ENCODE data around the gene NFYC. TPM values are rescaled to one million over a fixed set of nuclear protein-coding genes. Genes with fewer than 3 reads are reported as not detected.

Gene NFYC
- total RNA-seq, 1 experiment from 2014 or later, result 63.3 TPM

- intact Hi-C loops (cut with micrococcal nuclease), result no loop called here
- no peaks in the 10 kb centered on the region for H3K9me3 ChIP-seq (ENCODE audit: control insufficient read depth in 1 of 2, insufficient read depth in 1 of 2, low read depth in 1 of 2, low read length in 2 of 2)
- H3K9me2 ChIP-seq (ENCODE audit: insufficient read depth), result no peaks in the 10 kb centered on the region
- ATAC-seq, result no peak
- TF ChIP-seq EZH2 (IDR thresholded peaks at IDR 0.05) (no peak), ATF3 (IDR thresholded peaks at IDR 0.05) (no peak), SIN3A (IDR thresholded peaks at IDR 0.05; ENCODE audit: low read depth) (no peak), JUND (IDR thresholded peaks at IDR 0.05) (no peak), CEBPB (IDR thresholded peaks at IDR 0.05; ENCODE audit: low read depth) (no peak), SP1 (IDR thresholded peaks at IDR 0.05; ENCODE audit: low read depth) (no peak), ELF1 (IDR thresholded peaks at IDR 0.05; ENCODE audit: borderline replicate concordance, low read depth) (no peak), SRF (IDR thresholded peaks at IDR 0.05; ENCODE audit: low read depth) (no peak), YY1 (IDR thresholded peaks at IDR 0.05; ENCODE audit: extremely low read depth, insufficient replicate concordance, low read depth, low read length) (no peak), EZH2phosphoT487 (IDR thresholded peaks at IDR 0.05; ENCODE audit: borderline replicate concordance) (no peak), ZNF274 (IDR thresholded peaks at IDR 0.05; ENCODE audit: low read depth, low read length) (no peak), REST (IDR thresholded peaks at IDR 0.05; ENCODE audit: low read depth) (no peak), ZFX (IDR thresholded peaks at IDR 0.05) (no peak), RAD21 (IDR thresholded peaks at IDR 0.05; ENCODE audit: low read depth) (no peak)
- no peak for DNase-seq (ENCODE audit: low read depth, low spot score)
- no peak overlapping the region for H3K4me2 ChIP-seq (ENCODE audit: low read length)
- no peak overlapping the region for H2AFZ ChIP-seq (ENCODE audit: low read depth, low read length, poor library complexity, severe bottlenecking)
- POLR2A ChIA-PET, result no interaction called here
- no peak overlapping the region for H3K4me3 ChIP-seq (replicated peaks in 1 of 2; ENCODE audit: low read depth in 1 of 2, low read length in 2 of 2)
- no TSS peak for BruUV-seq (replicated peaks)
- no peak overlapping the region for H3K27ac ChIP-seq (ENCODE audit: low read depth, low read length)
- H3K79me2 ChIP-seq (ENCODE audit: insufficient read depth, low read length), result peaks cover 2% of the 10 kb centered on the region; the same call in 1 of the 2 replicates
- CTCF ChIA-PET, result interaction anchor here (1.3 kb wide), 1 partner anchor 26 kb away, joined by 3 read pairs; no protein-coding TSS in a partner anchor
- no peaks in the 10 kb centered on the region for H4K20me1 ChIP-seq (ENCODE audit: insufficient read depth)
- H3K36me3 ChIP-seq (ENCODE audit: control insufficient read depth in 1 of 2, insufficient read depth in 2 of 2, low read length in 2 of 2), result peaks cover 7 to 17% of the 10 kb centered on the region in 2 experiments
- H3K4me1 ChIP-seq (ENCODE audit: control insufficient read depth in 1 of 2, insufficient read depth in 2 of 2, low read length in 2 of 2), result peaks cover 4% of the 10 kb centered on the region in 2 experiments; a peak in 2 of 4 replicates
- RAD21 ChIA-PET (ENCODE audit: low non-redundant PET in 1 of 2, low total read pairs in 2 of 2, uncharacterized antibody in 2 of 2, unreplicated experiment in 2 of 2), result no interaction called here
- H3K27me3 ChIP-seq (ENCODE audit: insufficient read depth, low read length), result no peaks in the 10 kb centered on the region
- H3K9ac ChIP-seq (ENCODE audit: low read length), result no peak overlapping the region
Measured at GRCh38 chr1:40748841-40749718, 57.6 kb downstream of the NFYC start.
